Activated T-cell treated with anti-CD3 and anti-CD28 coated beads for 24 hours (primary cell): ENCODE measurements around the gene NPEPL1.
A peak's percentile ranks its signal among the peaks of the same experiment; 100 is the strongest.
"Not testable (repeated sequence)": the region's sequence is repeated elsewhere in the genome, so short reads cannot be mapped to it uniquely, and the experiment has no call there.

ENCODE experiments used
- DNase-seq: peaks from one replicate; pipeline ENCODE4 v3.0.0-alpha.2; 2020; ENCODE audit warnings: low read depth

The NPEPL1 gene, protein sequence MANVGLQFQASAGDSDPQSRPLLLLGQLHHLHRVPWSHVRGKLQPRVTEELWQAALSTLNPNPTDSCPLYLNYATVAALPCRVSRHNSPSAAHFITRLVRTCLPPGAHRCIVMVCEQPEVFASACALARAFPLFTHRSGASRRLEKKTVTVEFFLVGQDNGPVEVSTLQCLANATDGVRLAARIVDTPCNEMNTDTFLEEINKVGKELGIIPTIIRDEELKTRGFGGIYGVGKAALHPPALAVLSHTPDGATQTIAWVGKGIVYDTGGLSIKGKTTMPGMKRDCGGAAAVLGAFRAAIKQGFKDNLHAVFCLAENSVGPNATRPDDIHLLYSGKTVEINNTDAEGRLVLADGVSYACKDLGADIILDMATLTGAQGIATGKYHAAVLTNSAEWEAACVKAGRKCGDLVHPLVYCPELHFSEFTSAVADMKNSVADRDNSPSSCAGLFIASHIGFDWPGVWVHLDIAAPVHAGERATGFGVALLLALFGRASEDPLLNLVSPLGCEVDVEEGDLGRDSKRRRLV

DNA sequence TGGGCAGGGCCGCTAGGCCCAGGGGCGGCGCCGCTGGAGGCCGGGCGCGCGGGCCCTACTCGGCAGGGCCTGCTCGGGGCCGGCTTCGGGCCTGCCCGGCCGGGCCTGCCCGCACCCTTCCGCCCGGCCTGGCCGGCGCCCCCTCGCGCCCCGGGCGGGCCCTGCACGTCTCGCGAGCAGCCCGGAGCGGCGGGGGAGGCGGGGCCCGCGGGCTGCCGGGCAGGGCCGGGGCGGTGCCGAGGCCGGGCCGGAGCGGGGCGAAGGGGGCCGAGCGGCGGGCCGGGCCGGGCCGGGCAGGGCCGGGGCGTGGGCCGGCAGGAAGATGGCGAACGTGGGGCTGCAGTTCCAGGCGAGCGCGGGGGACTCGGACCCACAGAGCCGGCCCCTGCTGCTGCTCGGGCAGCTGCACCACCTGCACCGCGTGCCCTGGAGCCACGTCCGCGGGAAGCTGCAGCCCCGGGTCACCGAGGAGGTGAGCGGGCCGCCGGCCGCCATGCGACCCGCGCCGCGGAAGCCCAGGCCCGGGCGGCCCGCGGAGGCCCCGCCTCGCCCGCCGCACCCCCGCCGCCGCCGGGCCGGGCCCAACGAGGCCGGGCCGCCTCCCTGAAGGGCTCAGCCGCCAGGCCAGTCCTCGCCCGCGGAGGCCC, at the start of gene NPEPL1:
TSS of gene NPEPL1 (plus strand) at position 222 of the 647 bp plus-strand sequence. CDS start at position 323, 101 bp downstream.
- DNase-seq: peak; percentile 53

DNA sequence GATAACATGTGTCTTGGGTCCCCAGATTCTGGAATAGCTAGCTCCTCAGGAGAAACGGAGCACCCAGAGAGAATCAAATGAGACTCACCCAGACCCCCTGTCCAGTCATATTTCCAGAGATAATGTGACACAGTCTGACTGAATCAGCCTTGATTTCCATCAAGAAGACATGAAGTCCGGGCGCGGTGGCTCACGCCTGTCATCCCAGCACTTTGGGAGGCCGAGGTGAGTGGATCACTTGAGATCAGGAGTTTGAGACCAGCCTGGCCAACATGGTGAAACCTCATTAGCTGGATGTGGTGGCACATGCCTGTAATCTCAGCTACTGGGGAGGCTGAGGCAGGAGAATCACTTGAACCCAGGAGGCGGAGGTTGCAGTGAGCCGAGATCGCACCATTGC, 49.7 kb upstream of the NPEPL1 start:
- not testable (repeated sequence) for DNase-seq

DNA sequence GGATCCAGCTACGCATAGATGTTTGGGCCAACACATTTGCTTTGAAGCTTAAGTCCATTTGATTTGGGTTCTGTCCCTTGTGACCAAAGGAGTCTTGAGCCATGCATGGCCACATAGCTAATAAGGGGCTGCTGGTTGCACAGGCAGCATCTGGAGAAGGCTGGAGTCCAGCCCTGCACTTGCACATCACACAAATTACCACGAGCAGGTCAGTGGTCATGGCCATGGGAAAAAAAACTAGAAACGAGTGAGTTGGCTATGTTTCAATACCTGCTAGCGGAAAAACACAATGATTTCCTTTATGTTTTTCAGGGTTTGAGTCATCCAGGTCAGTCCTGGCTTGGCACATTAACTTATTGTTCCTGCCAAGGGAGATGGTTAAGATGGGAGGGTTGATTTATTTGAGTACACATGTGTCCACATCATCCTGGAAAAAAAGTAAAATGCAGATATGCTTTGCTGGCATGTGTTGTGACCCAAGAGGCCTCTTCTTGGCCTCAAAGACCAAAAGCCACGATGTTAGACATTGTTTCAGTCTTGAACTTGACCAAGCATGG, 47.1 kb upstream of the NPEPL1 start:
- DNase-seq: no peak

DNA sequence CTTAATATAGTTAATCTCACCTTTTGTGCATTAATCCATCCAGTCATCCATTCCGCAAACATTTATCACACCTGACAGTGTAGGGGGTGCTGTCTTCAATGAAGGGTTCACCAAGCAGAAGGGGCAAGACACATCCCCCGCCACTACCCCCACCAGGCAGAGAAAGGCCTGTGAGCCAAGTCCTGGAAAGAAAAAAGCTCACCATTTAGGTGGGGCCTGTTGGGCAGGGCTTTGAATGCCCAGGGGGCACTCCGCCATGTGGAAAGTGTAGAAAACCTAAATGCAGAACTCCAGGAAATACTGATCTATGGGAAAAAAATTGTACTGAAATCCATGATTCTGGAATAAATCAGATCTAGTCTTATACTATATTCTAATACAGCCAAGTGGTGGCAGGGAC, 46.3 kb upstream of the NPEPL1 start:
- DNase-seq: no peak

DNA sequence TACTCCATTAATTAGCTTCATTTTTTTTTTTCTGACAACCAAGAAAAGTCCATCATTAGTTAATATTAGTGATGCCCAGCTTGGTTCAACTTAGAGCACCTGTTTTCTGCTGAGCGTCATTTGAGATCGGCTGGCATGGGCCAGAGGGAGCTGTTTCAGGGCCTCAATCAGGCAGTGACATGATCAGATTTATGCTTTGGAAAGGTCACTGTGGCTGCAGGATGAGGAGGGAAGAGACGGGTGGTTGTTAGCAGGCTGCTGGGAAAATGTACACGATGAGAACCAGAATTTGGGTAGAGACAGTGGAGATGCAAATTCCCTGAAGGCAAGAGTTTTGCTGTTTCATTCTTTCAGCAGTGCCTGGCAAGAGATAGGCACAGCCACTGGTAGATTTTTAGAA, 45.9 kb upstream of the NPEPL1 start:
- no peak for DNase-seq

DNA sequence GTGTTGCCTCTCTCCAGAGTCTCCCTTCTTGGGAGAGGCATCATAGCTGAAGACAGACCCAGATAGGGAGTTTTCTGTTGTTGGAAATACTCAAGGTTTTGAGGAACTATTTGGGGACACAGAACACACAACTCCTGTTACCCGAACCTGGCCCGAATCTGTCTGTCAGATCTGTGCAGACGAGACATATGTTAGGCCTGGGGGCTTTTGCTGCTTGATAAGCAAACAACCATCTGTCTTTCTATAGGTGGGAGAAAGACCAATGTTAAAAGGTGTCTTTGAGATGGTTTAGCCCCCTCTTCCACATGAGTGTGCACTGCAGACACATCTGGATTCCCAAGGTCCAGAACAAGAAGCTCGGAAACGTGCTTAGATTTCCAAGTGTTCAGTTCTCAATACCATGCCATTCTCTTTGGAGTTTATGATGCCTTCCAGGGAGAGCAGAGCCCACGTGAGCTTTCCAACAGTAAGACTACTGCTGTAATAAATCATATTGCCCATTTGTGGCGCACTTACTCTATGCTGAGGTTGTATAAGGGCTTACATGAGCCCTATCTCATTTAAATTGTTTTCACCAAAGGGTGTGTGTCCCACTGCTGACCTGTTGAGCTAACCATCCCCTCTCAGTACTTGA, 45.3 kb upstream of the NPEPL1 start:
- no peak for DNase-seq

DNA sequence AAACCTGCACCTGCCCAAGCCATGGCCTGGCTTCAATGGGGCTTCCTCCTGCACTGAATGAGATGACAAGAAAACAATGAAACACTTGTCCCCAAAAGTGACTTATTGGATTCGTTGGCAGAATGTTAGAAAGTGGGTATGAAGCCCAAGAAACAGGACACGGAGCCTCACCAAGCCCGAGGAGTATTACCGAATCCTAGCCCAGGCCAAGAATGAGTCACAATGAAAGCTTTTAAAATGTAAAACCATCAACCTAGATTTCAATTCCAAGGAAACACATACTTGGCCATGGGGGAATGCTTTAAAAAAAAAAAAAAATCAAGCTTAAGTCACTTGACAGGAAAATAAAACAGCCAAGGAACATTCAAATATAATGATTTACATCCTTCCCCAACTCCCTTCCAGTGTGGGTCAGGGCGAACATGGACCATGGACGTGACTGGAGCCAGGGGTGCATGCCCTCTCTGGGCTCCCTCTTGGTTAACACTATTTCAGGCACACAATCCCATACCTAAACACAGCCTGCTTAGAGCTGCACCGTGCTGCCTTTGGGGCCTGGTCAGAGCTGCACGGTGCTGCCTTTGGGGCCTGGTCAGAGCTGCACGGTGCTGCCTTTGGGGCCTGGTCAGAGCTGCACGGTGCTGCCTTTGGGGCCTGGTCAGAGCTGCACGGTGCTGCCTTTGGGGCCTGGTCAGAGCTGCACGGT, 44.7 kb upstream of the NPEPL1 start:
- DNase-seq: no peak

DNA sequence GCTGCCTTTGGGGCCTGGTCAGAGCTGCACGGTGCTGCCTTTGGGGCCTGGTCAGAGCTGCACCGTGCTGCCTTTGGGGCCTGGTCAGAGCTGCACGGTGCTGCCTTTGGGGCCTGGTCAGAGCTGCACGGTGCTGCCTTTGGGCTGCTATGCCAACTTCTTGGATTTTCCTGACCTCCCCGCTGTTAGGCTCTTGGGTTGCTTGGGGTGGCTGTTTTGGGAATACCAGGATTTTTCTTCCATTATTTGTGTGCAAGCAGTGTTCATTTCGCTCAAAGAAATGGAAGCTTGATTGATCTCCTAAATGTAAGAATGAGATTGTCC, 44.1 kb upstream of the NPEPL1 start:
- not testable (repeated sequence) for DNase-seq

DNA sequence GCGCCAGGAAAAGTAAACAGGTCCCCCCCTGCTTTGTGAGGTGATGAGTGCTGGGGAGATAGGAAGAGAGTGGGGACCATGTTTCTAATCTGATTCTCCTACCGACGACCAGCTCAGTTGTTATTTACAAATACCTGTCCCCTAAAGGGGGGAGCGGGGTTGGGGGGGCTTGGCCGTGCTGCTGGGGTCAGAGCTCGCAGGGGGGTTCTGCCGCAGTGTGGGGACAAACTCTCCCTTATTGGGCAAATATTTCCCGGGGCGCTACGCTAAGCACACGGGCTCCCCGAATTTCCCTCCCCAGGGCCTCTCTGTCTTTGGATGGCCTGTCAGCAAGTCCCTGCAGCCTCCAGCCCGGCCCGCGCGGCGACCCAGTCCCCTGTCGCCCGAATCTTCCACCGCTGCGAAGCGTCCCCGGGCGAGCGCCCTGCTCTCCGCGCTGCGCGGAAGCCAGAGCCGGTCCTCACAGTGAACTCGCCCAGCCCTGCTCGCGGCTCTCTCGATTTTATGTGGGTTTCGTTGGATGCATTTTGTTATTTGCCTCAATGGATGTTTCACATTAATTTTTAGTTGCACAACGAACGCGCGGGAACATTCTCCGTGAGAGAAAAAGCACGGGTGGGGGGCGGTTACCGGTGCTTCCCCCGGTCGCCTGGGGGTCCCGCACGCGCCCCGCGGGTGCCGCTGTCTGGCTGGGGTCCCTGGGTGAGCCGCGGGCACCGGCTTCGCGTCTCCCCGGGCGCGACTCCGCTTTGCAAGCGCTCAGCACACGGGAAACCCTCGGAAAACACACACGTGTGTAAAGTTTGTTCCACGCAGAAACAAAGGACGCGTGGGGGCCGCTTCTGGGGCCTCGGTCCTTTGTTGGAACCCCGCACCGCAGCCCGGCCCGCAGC, 43.1 kb upstream of the NPEPL1 start:
- DNase-seq: no peak

DNA sequence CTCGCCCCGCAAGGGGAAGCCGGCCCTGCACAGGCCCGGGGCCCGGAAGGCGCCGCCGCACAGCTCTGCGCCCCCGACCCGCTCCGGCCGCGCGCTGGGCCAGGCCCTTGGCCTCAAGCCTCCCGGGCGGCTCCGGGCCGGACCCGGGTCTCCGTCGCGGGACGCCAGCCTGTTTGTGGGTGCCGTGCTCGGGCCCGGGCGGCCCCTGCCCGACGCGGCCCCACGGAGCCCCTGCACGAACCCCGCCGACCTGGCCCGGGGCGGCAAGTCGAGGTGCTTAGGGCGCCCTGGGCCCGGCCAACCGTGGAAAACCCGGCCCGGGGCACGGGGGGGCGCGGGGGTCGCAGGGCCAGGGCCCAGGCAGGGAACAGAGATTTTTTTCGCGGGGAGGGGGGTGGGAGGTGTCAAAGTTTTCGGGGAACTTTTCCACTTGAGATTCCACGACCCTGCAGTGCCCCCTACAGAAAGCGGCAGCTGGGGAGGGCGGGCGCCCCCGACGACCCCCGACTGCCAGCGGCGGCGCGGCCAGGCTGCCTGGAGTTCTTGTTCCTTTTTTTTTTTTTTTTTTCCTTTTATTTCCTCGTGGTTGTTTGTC, 42.3 kb upstream of the NPEPL1 start:
- DNase-seq: peak; percentile 28

DNA sequence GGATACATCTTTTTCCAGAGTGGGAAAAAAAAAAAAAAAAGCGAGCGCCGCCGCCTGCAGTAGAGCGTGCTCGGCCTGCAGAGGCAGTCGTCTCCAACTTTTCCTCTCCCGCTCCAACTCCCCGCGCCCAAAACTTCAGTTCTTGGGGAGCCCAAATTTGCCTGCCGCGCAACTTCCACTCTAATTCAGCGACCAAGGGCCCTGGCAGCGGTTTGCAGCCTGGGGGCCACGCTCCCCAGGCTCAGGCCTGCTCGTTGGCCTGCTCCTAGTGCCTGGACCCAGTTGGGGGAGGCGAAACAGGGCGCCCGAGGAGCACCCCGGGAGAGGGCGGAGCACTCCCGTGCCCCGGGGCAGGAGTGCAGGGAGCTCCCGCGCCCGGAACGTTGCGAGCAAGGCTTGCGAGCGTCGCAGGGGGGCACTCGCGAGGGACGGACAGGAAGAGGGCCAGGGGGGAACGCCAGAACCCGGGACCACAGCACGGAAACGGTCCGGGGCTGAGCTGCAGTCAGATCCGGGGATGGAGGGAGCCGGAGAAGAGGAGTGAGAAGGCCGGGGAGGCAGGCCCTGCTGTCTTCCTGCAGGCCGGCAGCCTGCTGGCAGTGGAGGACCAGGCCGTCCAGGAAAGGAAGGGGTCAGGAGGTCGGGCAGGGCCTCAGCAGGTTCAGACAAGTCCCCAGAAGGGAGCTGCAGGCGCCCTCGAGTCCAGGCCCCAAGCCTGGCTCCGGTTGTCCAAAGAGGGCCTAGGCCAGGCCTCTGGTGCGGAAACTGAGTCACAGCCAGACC, 41.6 kb upstream of the NPEPL1 start, which contains the start of gene STX16:
TSS of gene STX16 (plus strand) at position 508 of the 783 bp plus-strand sequence. CDS start 724 bp downstream, outside the sequence.
- DNase-seq: peak; percentile 85

DNA sequence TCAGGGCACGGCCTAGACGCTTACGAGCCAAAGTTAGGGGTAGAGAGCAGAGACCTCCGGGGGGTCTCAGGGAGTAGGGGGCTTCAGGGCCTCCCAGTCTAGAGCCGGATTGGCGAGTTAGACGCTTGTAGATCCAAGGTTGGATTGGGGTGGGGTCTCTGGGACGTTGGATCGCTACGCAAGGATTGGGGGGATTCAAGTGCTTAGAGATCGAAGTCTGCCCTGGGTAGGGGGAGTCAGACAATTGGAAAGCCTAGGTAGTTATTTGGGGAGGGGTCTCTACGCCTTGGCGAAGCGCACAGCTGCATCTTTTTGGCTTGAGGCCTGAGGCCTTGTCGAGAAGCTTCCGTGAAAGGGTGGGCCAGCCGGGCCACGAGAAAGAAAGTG, 41.0 kb upstream of the NPEPL1 start:
- DNase-seq: no peak

DNA sequence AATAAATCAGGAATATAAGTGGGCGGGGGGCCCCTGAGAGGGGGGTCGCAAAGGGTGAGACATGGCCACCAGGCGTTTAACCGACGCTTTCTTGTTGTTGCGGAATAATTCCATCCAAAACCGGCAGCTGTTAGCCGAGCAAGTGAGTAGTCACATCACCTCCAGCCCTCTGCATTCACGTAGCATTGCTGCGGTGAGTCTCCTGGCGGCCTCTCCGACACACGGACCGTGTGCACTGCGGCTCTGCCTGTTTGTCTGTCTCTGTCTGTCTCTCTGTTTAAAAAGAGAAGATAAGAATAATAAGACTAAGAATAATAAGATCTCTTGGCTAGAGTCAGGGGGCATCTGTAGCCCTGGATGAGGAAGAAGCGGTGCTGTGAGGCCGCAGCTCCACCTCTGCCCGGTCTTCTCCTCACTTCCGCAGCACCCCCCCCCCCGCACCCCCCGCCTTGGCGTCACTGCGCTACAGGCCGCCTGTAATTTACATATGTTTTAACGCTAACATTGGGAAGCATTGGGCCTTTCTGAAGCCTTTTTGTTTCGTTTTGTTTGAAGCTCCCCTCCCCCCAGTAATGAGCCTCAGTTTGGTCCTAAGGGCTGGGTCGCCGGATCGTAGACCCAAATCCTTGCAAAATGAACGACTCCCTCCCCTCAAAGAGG, 40.5 kb upstream of the NPEPL1 start:
- DNase-seq: peak; percentile 45

DNA sequence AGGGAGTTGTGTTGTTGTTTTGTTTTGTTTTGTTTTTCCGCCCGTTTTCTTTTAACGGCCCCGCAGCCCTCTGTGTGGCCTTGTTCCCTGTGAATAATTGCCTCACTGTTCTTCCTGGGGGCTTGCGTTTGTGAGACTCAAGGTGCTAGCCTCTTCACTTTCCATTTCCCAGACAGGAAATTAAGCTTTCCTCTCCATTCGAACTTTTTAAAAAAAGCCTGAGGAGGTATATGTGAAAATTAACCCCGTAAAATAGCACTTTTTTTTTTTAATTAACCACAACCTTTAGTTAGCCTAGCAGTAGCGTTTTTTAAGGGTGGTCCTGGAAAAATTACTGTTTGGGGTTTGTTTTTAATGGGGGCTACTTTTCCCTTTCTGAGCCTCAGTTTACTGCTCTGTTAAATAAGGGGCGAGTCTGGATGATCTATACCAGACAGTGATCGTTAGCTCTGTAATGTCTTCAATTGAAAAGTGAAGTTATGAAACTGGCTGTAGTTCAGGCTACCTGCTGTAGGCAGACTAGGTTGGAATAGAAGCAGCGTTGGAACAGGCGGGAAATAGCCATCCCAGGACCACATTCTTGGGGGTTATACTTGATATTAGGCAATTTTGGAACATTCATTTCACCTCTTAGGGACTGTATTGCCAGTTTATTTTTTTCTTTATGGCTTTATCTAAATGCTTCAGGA, 39.9 kb upstream of the NPEPL1 start:
- no peak for DNase-seq

DNA sequence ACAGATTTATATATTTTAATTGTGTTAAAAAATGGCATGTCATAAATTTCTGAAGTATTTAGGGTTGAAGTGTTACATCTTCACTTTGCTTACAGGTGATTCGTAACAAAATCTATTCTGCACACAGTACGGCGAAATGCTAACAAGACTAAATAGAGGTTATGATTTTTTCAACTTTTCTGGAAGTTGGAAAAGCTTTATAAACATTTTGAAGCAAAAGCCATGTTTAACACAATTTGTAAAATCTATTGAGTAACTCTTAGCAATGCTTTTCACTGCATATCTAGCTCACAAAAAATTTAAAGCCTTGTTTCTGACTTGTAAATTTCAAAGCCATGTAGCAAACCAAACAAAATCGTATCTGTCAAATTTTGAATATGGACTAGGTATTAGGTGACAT, 38.3 kb upstream of the NPEPL1 start:
- no peak for DNase-seq

DNA sequence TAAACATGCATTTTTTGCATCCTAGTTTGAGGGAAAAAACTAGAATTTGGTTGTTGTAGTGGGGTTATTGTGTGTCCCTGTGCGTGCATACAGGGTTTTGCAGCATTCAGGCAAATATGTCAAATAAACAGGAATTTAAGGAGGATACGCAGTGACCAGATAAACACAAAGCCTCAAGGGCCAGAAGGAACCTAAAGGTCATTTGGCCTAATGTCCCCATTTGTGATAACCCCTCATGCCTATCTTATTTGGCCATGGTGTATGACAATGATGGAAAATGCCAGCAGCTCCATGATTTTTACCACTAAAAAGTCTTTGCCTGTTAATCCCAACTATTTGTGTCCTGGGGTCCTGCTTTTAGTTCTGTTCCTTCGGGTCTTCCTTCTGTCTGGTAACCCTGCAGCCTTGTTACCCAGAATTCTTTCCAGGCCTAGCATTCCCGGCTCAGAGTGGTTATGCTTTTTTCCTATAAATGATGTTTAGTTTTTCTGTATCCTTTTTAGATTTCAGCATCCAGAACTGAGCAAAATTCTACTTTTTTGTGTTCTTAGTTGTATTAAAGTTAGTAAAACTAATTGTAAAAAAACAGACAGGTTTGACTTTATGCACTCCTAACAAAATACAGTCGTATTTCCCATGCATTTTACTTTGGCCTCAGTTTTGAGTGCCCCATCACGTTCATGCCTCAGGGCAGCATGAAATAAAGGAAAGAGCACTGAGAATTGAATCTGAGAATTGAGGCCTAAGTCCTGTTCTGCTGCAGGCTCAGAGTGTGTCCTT, 37.1 kb upstream of the NPEPL1 start:
- no peak for DNase-seq

DNA sequence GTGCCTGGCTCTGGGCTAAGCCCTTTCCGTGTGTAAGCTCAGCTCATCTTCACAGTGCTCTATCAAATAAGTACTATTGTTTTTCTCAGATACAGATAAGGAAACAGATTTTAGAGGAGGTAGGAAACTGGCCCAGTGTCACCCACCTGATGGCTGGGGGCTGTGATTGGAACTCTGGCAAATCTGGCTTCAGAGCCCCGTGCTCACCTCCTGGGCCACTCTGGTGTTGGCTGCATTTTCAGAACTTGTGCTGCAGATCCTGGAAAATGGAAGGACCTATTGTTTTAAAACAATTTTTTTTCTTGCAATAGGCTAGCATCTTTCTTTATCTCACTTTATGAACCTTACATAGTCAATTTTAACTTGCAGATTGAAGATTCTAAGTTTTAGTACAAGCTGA, 35.8 kb upstream of the NPEPL1 start:
- no peak for DNase-seq

DNA sequence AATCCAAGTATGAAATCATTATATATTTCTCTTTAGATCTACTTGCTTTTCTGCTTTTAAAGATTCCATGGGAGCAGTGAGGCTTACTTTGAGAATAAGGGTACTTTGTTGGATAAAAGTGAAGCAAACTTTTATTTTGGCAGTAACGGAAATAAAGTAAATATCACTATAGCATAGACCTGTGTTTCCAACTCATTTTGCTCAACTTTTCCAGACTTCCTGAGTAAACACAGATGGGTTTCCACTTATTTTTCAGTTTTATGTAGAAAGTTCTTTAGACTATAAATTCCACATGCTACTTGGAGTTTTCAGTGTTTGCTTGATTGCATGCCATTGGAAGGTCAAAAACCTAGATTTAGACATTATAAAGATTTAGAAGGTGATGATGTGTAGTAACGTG, 35.3 kb upstream of the NPEPL1 start:
- DNase-seq: no peak
